Tongue (tissue), 1 donor: ENCODE measurements around the gene EPYC. TPM values are rescaled to one million over a fixed set of nuclear protein-coding genes. Genes with fewer than 3 reads are reported as not detected.

Experiments used
- total RNA-seq: library from RNA; depleted of rRNA; stranded (reverse); fragments of >200 nt; gene quantifications from one replicate; pipeline ENCODE4 v1.2.3, GENCODE V29; 2014

Gene EPYC
- total RNA-seq, 1 donor from 2014 or later = not detected

Other genes starting within 250 kb of the EPYC start
- gene CCER1, start 49.8 kb downstream of the EPYC start, total RNA-seq = not detected
- 81.0 TPM for gene KERA, start 53.1 kb upstream of the EPYC start, total RNA-seq
- 449 TPM for gene LUM, start 106.5 kb upstream of the EPYC start, total RNA-seq
- gene DCN, start 177.8 kb upstream of the EPYC start, total RNA-seq = 470 TPM